Caco-2 (cell line): ENCODE results near the gene TMSB10. TPM values are rescaled to one million over a fixed set of nuclear protein-coding genes. Genes with fewer than 3 reads are reported as not detected.
A peak's percentile ranks its signal among the peaks of the same experiment; 100 is the strongest.

Experiments used
- BruUV-seq: library from RNA; stranded (reverse); fragments of 400-500 nt; replicated peaks from 2 replicates; lab custom pipeline; 2021; lab: Mats Ljungman, UMichigan
- CTCF ChIA-PET: fragments of 300-600 bp; sonication (Branson Sonifier 250); formaldehyde crosslinking; loops from one replicate; lab custom pipeline; 2022; ENCODE audit warnings: antibody characterized with exemption; lab: Charles Lee
- POLR2A ChIA-PET: fragments of 300-600 bp; sonication (Branson Sonifier 250); formaldehyde crosslinking; loops from one replicate; lab custom pipeline; 2022; ENCODE audit warnings: antibody characterized with exemption; lab: Charles Lee
- DNase-seq, 2 experiments: peaks; one replicate each; pipeline versions ENCODE4 v3.0.0 to v3.0.0-alpha.2; 2020 to 2022
- H3K27me3 ChIP-seq: replicated peaks from 2 replicates; pipeline ENCODE4 v1.6.0; 2011; ENCODE audit warnings: low read length; ENCODE audit not compliant: control insufficient read depth, insufficient read depth
- H3K36me3 ChIP-seq: 2 replicates; pipeline ENCODE4 v1.5.1; 2011; ENCODE audit warnings: low read length; ENCODE audit not compliant: control insufficient read depth, insufficient read depth
- H3K4me1 ChIP-seq: fragments of 250-450 bp; sonication (Bioruptor Pico); 2 replicates; pipeline ENCODE4 v1.5.1; 2020; ENCODE audit warnings: mild to moderate bottlenecking
- H3K4me3 ChIP-seq: 2 replicates; pipeline ENCODE4 v1.5.1; 2011; ENCODE audit warnings: low read depth, mild to moderate bottlenecking, control low read depth, low read length
- H3K9me3 ChIP-seq: fragments of 250-450 bp; sonication (Bioruptor Pico); 2 replicates; pipeline ENCODE4 v1.5.1; 2020; ENCODE audit warnings: mild to moderate bottlenecking, moderate library complexity
- H3K27ac Mint-ChIP-seq: one replicate; pipeline ENCODE4 v1.8.0; 2022; ENCODE audit warnings: mixed read lengths; ENCODE audit not compliant: unreplicated experiment
- H3K27me3 Mint-ChIP-seq: one replicate; pipeline ENCODE4 v1.8.0; 2022; ENCODE audit warnings: mixed read lengths; ENCODE audit not compliant: insufficient read depth, unreplicated experiment
- H3K36me3 Mint-ChIP-seq: one replicate; pipeline ENCODE4 v1.8.0; 2022; ENCODE audit warnings: mild to moderate bottlenecking, mixed read lengths; ENCODE audit not compliant: insufficient read depth, unreplicated experiment
- H3K4me1 Mint-ChIP-seq: one replicate; pipeline ENCODE4 v1.8.0; 2022; ENCODE audit warnings: low read depth, mixed read lengths; ENCODE audit not compliant: unreplicated experiment
- H3K4me3 Mint-ChIP-seq: one replicate; pipeline ENCODE4 v1.8.0; 2022; ENCODE audit warnings: mild to moderate bottlenecking, moderate library complexity, mixed read lengths; ENCODE audit not compliant: unreplicated experiment
- H3K9me3 Mint-ChIP-seq: one replicate; pipeline ENCODE4 v1.8.0; 2022; ENCODE audit warnings: mixed read lengths; ENCODE audit not compliant: unreplicated experiment
- intact Hi-C: fragments of 100-400 bp; cut with micrococcal nuclease; formaldehyde crosslinking; loops from one replicate; pipeline ENCODE4 v1.10.0; 2022; ENCODE audit not compliant: unreplicated experiment
- total RNA-seq: library from RNA; stranded (reverse); gene quantifications from 2 replicates; pipeline ENCODE4 v1.2.3, GENCODE V29; 2022
- TF ChIP-seq, protein P1 (sequence below), 2 experiments: fragments of 200-600 bp in 1 of 2; IDR thresholded peaks; 1 replicate in 1 of 2; 2 replicates in 1 of 2; pipeline versions ENCODE4 v1.5.1 to v1.8.0; 2011 to 2022; ENCODE audit warnings: antibody characterized with exemption in 1 of 2, control low read depth in 1 of 2, inconsistent platforms in 1 of 2, low read depth in 1 of 2, low read length in 1 of 2, mild to moderate bottlenecking in 1 of 2, moderate library complexity in 1 of 2; ENCODE audit not compliant: insufficient read depth in 1 of 2, severe bottlenecking in 1 of 2, unreplicated experiment in 1 of 2

TMSB10 gene
- total RNA-seq, 1 experiment from 2014 or later = 1,258 TPM

DNA sequence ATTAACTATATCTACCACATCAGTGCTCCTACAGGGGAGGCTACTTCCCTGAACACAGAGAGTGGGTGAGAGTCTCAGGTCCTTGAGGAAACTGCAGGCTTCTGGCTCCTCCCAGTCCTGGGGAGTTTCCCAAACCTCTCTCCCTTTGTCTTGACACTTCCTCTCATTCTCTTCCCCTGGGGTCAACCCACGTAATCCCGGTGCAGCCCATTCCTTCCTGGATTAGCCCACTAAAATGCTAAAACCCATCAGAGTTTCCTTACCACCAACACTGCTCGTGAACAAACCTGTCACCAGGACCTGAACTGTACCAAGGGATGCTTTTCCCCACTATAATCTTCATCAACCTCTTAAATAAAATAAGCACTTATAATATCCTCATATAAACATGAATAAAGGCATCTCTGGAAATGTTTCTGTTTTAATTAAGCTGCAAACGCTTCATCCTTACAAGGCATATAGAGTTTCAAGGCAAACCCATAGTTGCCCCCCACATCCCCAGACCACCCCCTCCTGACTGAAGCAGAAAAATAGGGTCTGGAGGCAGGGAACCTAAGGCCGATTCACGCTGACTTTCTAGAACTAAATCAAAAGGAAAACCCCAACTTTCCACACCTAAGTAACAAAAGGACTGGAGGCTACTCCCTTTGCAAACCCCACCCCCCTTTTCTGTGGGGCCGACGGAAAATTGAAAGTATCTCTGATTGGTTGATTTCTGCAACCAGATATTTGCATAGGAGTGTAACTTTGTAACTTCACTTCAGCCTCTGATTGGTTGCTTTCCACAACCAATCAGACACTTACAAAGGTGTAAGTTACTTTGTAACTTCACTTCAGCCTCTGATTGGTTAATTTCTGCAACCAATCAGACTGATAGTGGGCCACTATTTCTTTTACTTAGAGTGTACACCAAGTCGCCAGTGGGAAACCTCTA, 19.0 kb downstream of the TMSB10 start:
- H3K4me1 Mint-ChIP-seq = peaks cover 23% of the 10 kb centered on the region
- no peak overlapping the region for H3K4me3 Mint-ChIP-seq
- Histone ChIP-seq H3K27me3 (no peaks in the 10 kb centered on the region), H3K4me1 (peaks cover 17% of the 10 kb centered on the region), H3K4me3 (no peak overlapping the region), H3K9me3 (no peaks in the 10 kb centered on the region), H3K36me3 (no peaks in the 10 kb centered on the region)
- POLR2A ChIA-PET = no interaction called here
- intact Hi-C loops = no loop called here
- no peaks in the 10 kb centered on the region for H3K9me3 Mint-ChIP-seq
- TF ChIP-seq, protein P1, sequence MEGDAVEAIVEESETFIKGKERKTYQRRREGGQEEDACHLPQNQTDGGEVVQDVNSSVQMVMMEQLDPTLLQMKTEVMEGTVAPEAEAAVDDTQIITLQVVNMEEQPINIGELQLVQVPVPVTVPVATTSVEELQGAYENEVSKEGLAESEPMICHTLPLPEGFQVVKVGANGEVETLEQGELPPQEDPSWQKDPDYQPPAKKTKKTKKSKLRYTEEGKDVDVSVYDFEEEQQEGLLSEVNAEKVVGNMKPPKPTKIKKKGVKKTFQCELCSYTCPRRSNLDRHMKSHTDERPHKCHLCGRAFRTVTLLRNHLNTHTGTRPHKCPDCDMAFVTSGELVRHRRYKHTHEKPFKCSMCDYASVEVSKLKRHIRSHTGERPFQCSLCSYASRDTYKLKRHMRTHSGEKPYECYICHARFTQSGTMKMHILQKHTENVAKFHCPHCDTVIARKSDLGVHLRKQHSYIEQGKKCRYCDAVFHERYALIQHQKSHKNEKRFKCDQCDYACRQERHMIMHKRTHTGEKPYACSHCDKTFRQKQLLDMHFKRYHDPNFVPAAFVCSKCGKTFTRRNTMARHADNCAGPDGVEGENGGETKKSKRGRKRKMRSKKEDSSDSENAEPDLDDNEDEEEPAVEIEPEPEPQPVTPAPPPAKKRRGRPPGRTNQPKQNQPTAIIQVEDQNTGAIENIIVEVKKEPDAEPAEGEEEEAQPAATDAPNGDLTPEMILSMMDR (IDR thresholded peaks at IDR 0.05; ENCODE audit: insufficient read depth in 1 of 2, low read depth in 1 of 2, low read length in 1 of 2, severe bottlenecking in 1 of 2, unreplicated experiment in 1 of 2) = no peak
- CTCF ChIA-PET = interaction anchor here (0.9 to 1.0 kb wide), 2 partner anchors 43 to 86 kb away, joined by 4 to 6 read pairs; partner anchors contain the start of gene TRABD2A
- H3K27me3 Mint-ChIP-seq = no peaks in the 10 kb centered on the region
- peak; percentile 57 to 74 for DNase-seq
- BruUV-seq = no TSS peak
- H3K27ac Mint-ChIP-seq = no peak overlapping the region
- peaks cover 11% of the 10 kb centered on the region for H3K36me3 Mint-ChIP-seq

DNA sequence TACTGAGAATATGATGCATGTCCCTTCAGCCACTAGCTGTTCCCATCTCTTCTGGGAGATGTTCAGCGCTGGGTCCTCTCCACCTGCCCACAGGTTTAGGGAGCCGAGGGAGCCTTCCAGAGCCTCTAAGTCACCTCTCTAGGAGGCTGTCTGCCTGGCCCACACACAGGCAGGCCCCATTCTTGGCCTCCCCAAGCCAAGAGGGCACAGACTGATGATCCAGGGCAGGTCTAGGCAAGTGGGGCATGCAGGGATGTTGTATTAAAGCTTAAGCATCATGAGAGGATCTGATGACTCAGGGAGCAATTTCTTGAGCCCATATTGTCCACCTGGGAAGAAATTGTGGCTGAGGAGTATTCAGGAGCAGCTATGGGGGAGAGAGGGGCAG, 19.9 kb downstream of the TMSB10 start:
- Histone ChIP-seq H3K9me3 (no peaks in the 10 kb centered on the region), H3K4me3 (no peak overlapping the region), H3K4me1 (peaks cover 10% of the 10 kb centered on the region), H3K27me3 (no peaks in the 10 kb centered on the region), H3K36me3 (no peaks in the 10 kb centered on the region)
- Mint-ChIP-seq H3K4me3 (no peak overlapping the region), H3K36me3 (peaks cover 6% of the 10 kb centered on the region), H3K4me1 (peaks cover 14% of the 10 kb centered on the region), H3K27ac (no peak overlapping the region), H3K27me3 (no peaks in the 10 kb centered on the region), H3K9me3 (no peaks in the 10 kb centered on the region)
- no peak for DNase-seq
- TF ChIP-seq, protein P1 (IDR thresholded peaks at IDR 0.05; ENCODE audit: insufficient read depth in 1 of 2, low read depth in 1 of 2, low read length in 1 of 2, severe bottlenecking in 1 of 2, unreplicated experiment in 1 of 2) = no peak
- POLR2A ChIA-PET = no interaction called here
- intact Hi-C loops = no loop called here
- CTCF ChIA-PET = interaction anchor here (0.5 to 1.7 kb wide), 12 partner anchors 15 to 128 kb away, joined by 3 to 16 read pairs (median 4); partner anchors contain the start of gene TRABD2A
- no TSS peak for BruUV-seq

DNA sequence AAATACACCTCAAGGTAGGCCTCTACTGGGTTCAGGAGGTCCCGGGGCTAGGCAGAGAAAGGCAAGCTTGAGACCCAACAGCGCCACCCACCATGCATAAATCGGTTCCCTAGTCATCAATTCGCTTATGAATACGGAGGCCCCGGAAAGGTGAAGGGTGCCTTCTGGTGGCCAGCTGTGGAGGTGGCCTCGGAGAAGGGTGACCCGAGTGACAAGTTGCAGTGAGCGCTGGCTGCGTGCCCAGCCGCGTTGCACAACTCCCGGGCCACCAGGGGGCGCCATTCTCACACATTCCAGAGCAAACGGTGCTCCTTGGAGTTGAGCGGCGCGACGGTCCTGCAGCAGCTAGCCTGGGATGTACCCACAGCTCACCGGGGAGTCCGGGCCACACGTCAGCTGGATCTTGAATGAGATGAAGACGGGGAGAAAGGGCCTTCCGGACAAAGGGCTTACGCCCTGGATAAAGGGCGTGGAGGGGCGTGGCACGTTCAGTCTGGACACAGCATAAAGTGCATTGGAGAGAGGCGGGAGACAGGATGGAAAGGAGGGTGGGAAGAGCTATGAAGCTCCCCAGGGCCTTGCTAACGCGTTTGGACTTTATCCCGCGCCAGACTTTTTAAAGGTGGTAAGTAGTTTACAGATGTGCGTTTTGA, 20.4 kb downstream of the TMSB10 start:
- H3K36me3 Mint-ChIP-seq = peaks cover 6% of the 10 kb centered on the region
- TF ChIP-seq, protein P1 (IDR thresholded peaks at IDR 0.05; ENCODE audit: insufficient read depth in 1 of 2, low read depth in 1 of 2, low read length in 1 of 2, severe bottlenecking in 1 of 2, unreplicated experiment in 1 of 2) = peak; percentile 80 to 97
- Histone ChIP-seq H3K9me3 (no peaks in the 10 kb centered on the region), H3K27me3 (no peaks in the 10 kb centered on the region), H3K4me3 (peak overlapping the region; percentile 53), H3K36me3 (no peaks in the 10 kb centered on the region), H3K4me1 (peaks cover 8% of the 10 kb centered on the region; the same call in 1 of the 2 replicates)
- no peak overlapping the region for H3K27ac Mint-ChIP-seq
- peak; percentile 93 to 94 for DNase-seq
- H3K9me3 Mint-ChIP-seq = no peaks in the 10 kb centered on the region
- ChIA-PET POLR2A (no interaction called here), CTCF (interaction anchor here (0.5 to 1.7 kb wide), 13 partner anchors 14 to 341 kb away, joined by 3 to 16 read pairs (median 5); partner anchors contain the start of gene TRABD2A)
- BruUV-seq = no TSS peak
- intact Hi-C loops = loop anchor here (2.0 kb wide), 4 partner anchors 33 to 373 kb away; partner anchors contain the start of gene KCMF1
- H3K27me3 Mint-ChIP-seq = no peaks in the 10 kb centered on the region
- H3K4me3 Mint-ChIP-seq = peak overlapping the region; percentile 70
- peaks cover 11% of the 10 kb centered on the region for H3K4me1 Mint-ChIP-seq
